Activated T-cell treated with anti-CD3 and anti-CD28 coated beads for 48 hours (primary cell): Measurements from ENCODE around the gene FAM107B.
"Not testable (repeated sequence)": the region's sequence is repeated elsewhere in the genome, so short reads cannot be mapped to it uniquely, and the experiment has no call there.

ENCODE experiments used
- DNase-seq: peaks from one replicate; pipeline ENCODE4 v3.0.0-alpha.2; 2020; ENCODE audit warnings: low read depth

The FAM107B gene

GRCh38 chr10:14692344-14693076 lies 82.2 kb downstream of the FAM107B start:
- DNase-seq, result no peak

DNA sequence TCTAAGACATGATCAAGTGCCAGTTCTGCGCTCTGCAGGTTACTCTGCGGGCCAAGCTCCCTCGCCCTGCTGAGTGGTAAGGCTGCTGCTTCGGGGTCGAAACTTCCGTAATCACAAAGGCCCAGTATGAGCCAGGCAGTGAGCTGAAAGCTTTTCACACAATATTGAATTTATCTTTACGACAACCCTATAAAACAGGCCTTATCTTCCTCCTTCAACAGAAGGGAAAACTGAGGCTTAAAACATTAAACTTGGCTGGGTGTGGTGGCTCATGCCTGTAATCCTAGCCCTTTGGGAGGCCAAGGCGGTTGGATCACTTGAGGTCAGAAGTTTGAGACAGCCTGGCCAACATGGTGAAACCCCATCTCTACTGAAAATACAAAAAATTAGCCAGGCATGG lies 83.3 kb downstream of the FAM107B start:
- no peak for DNase-seq

GRCh38 chr10:14688606-14689005 lies 86.1 kb downstream of the FAM107B start:
- DNase-seq, result no peak

- not testable (repeated sequence) for DNase-seq
Measured at GRCh38 chr10:14688189-14688588, 86.5 kb downstream of the FAM107B start.

DNA sequence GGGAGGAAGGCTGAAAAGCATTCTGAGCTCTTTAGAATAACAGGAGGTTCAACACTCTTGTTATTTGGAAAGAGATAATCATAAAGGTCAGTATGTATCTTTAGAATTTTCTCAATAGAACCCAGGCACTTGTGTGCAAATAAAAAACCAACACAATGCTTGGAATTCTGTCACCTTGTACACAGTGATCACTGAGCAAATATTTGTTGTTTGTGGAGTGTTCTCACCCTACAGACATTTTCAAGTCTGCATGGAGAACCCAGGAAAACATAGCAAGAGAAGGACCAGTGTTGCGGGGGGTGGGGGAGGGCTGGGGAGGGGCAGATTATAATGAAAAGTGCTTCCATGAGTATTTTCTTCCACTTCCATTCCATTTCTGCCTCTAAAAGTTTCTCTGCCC lies 87.4 kb downstream of the FAM107B start:
- no peak for DNase-seq

DNA sequence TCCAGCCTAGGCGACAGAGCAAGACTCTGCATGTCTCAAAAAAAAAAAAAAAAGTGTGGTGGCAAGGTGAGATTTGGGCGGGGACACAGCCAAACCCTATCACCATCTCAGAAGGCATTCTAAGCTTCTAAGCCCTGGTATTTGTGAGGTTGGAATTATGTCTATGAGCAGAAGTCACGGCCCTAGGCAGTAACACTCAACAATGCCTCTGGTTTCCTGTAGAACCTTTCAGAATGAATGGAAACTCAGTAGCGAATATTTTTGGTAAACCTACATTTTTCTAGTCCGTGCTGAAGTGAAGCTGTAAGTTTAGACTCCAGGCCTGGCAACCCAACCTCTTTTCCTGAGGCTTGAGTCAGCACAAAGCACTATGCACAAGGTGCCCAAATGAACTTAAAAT lies 88.3 kb downstream of the FAM107B start:
- no peak for DNase-seq

- no peak for DNase-seq
Measured at GRCh38 chr10:14684354-14684753, 90.3 kb downstream of the FAM107B start.

DNA sequence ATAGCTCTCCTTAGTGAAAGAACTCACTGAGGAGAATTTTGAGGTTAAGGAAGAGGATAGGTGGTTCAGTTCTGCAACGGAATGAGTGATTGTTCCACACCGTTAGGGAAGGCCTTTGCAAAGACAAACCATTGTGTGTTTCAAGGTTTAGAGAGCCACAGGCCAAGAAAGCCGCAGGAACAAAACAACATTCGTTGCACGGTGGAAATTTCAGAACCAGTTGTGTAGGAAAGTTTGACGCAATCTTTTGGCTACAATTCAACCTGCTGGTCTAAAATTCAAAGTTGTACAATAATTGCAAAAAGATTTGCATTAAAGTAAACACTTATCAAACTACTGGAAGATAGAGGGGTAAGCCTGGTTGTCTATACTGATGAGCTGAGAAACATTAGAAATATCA lies 91.4 kb downstream of the FAM107B start:
- DNase-seq, result no peak

- no peak for DNase-seq
Measured at GRCh38 chr10:14681802-14682201, 92.9 kb downstream of the FAM107B start.

DNA sequence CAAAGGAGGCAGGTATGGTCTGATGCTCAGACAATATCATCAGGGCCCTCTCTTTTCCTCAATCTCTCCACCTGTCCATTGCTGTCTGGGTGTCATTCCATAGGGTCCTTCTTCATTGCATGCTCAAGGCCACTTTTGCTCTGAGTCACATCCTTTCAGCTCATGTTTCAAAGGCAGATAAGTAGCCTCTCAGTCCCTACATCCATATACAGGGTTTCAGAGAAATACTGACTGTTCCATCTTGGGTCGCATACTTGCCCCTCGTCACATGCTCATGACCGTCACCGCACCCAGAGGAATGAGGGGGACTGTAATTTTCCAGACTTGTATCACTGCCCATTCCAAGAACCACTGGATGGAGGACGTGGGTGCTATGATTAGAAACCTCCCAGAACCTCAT lies 93.4 kb downstream of the FAM107B start:
- DNase-seq, result no peak

DNA sequence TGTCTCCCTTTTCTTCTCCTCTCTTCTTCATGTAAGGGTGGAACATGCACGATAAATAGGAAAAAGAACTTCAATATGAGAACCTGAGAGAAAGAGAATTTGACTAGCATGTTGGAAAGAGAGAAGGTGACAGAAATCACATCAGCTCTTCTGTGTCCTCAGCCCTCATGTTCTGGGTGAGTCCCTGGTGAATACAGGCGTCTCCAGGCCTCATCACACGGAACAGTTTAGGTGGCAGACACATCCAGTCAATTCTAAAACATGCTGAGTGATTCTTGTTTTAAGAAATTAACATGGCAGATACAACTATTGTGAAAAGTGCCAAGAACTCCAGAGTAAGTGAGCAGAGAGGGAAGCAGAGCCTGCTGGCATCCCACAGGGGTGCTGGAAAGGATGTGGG lies 96.1 kb downstream of the FAM107B start:
- no peak for DNase-seq

- no peak for DNase-seq
Measured at GRCh38 chr10:14676732-14677131, 98.0 kb downstream of the FAM107B start.

- no peak for DNase-seq
Measured at GRCh38 chr10:14674376-14675050, 100.2 kb downstream of the FAM107B start.

DNA sequence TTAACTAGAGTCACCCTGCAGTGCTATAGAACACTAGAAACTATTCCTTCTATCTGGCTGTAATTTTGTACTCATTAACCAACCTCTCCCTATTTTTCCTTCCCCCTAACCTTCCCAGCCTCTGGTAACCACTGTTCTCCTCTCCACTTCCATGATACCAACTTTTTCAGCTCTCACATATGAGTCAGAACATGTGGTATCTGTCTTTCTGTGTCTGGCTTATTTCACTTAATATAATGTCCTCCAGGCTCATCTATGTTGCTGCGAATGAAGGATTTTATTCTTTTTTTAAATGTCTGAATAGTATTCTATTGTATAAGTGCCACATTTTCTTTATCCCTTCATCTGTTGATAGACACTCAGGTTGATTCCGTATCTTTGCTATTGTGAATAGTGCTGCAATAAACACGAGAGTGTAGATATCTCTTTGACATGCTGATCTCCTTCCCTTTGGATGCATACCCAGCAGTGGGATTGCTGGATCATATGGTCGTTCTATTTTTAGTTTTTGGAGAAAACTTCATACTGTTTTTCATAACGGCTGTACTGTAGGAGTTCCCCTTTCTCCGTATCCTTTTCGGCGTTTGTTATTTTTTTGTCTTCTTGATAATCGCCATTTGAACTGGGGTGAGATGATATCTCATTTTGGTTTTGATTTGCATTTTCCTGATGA lies 101.4 kb downstream of the FAM107B start:
- DNase-seq, result no peak

DNA sequence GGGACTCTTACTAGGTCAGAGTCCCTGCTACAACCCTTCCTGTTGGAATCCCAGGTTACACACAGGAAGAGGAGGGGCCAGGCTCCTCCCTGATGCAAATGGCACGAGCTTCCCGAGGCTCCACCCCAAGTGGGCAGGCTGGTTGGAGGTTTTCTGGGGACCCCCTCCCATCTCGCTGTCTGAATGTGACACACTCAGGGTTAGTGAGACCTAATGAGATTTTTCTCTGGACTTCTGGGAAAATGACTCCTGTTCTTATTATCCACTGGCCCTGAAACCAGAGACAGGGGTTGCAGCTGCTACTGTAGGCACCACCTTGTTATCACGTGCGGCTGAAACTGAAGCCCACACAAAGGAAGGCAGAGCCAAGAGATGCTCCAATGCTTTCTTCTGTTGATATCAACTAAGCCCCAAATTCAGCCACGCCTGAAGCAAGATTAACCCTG lies 103.3 kb downstream of the FAM107B start:
- DNase-seq, result no peak

DNA sequence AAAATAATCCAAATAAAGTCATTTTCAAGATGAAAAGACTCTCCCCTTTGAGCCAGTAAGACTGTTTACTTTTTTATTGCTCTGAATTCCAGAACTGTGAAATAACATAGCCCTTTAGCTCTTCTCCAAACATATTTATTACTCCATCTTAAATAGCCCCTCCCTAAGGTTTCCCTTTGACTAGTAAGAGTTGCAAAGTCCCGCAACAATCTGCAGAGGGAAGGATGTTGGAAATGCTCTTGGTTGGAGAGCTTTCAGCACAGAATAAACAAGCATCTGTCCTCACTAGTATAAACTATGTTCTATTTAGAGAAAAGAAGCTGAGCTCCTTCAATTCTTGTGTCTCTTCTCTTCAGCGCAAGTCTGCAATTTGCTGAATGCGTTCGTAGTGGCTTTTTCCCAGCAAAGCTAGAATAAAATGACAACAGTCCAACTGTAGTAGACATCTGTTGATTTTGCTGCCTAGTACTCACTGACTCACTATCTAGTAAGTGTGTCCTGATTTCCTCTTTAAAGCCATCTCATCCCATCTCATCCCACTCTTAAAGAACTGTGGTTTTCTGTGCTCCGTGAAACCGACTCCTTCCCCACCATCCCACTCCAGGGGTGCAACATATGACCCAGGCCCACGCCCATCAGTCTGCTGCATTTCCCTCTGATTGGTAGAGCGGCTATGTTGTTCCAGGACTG lies 104.0 kb downstream of the FAM107B start:
- no peak for DNase-seq

DNA sequence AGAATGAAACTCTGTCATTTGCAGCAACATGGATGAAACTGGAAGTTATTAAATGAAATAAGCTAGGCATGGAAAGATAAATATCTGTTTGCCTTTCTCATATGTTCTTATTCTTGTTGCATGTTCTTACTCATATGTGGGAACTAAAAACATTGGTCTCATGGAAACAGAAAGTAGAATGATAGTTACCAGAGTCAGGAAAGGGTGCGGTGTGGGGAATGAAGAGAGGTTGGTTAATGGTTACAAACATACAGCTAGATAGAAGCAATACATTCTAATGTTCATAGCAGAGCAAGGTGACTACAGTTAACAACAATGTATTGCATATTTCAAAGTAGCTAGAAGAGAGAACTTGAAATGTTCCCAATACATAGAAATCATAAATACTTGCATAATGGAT lies 105.1 kb downstream of the FAM107B start:
- DNase-seq, result no peak

GRCh38 chr10:14667781-14668180 lies 106.9 kb downstream of the FAM107B start:
- no peak for DNase-seq

- DNase-seq, result no peak
Measured at GRCh38 chr10:14667280-14667679, 107.4 kb downstream of the FAM107B start.

- DNase-seq, result no peak
Measured at GRCh38 chr10:14665865-14666857, 108.5 kb downstream of the FAM107B start.

DNA sequence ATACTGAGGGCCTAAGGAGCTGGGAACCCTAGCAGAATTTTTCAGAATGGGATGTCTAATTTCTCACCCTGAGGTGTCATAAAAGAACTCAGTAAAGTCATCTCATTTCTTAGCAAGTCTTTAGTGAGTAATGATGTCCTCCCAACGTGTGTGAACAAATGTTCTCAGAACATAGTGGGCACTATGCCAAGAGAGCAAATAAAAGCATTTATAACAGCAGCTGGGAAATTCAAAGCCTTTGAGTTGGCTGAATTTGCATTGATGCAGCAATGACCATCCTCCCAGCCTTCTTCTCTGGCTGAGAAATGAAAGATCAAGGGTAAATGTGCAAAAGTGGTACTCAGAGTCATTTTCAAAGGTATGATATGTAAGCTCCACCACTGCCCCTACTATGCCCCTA lies 109.4 kb downstream of the FAM107B start:
- DNase-seq, result no peak
